Testis (tissue), 3 donors: Measurements from ENCODE around the gene SPINK4. TPM values are rescaled to one million over a fixed set of nuclear protein-coding genes. Genes with fewer than 3 reads are reported as not detected.

Source experiments
- DNase-seq: peaks from one replicate; pipeline ENCODE4 v3.0.0-alpha.2; 2019
- H3K27ac ChIP-seq, 2 donors: fragments of 200-600 bp; sonication (generic); one replicate each; pipeline ENCODE4 v1.5.1; 2019
- H3K27me3 ChIP-seq: fragments of 200-600 bp; sonication (generic); one replicate; pipeline ENCODE4 v1.5.1; 2019
- H3K36me3 ChIP-seq: fragments of 200-600 bp; sonication (generic); one replicate; pipeline ENCODE4 v1.5.1; 2017; ENCODE audit warnings: low read depth; ENCODE audit errors: missing control alignments
- H3K4me1 ChIP-seq: fragments of 200-600 bp; sonication (generic); one replicate; pipeline ENCODE4 v1.5.1; 2019
- H3K4me3 ChIP-seq, 2 donors: fragments of 200-600 bp; sonication (generic); one replicate each; pipeline ENCODE4 v1.5.1; 2017 to 2019
- H3K9me3 ChIP-seq: fragments of 200-600 bp; sonication (generic); one replicate; pipeline ENCODE4 v1.5.1; 2017
- CTCF ChIP-seq, 3 experiments: fragments of 450-650 bp in 2 of 3; fragments of 200-600 bp in 1 of 3; sonication (generic) in 1 of 3; IDR thresholded peaks; one replicate each; pipeline ENCODE4 v1.5.1; 2016 to 2019; ENCODE audit warnings: antibody characterized with exemption in 3 of 3, mild to moderate bottlenecking in 2 of 3, moderate library complexity in 1 of 3
- POLR2A ChIP-seq: fragments of 450-650 bp; IDR thresholded peaks from one replicate; pipeline ENCODE4 v1.6.1; 2017; ENCODE audit warnings: antibody characterized with exemption, mild to moderate bottlenecking, moderate library complexity
- WGBS, 2 donors: methylation state at CpG; one replicate each; pipeline ENCODE4 v1.1.5; 2018; 5-methylcytosine and 5-hydroxymethylcytosine counted together
- intact Hi-C: fragments of 100-400 bp; cut with DNase I; formaldehyde crosslinking; loops from one replicate; pipeline ENCODE4 v1.15.1; 2023; ENCODE audit warnings: low total_unique reads
- polyA plus RNA-seq: library from polyadenylated mRNA; stranded (reverse); fragments of 350-450 nt; fragmentation: Illumina TruSeq; extraction: RNeasy Lipid Tissue Mini Kit (QIAGEN cat#74804); gene quantifications from one replicate; pipeline ENCODE4 v1.2.3, GENCODE V29; 2014; ENCODE audit warnings: low read depth, low replicate concordance; ENCODE audit not compliant: insufficient read depth
- total RNA-seq, 2 donors: library from RNA; depleted of rRNA; stranded (reverse); fragments of >200 nt; gene quantifications; one replicate each; pipeline ENCODE4 v1.2.3, GENCODE V29; 2016

SPINK4 gene
- total and polyA plus RNA-seq, 3 donors from 2014 or later: not detected

- H3K9me3 ChIP-seq: no peaks in the 10 kb centered on the region
- H3K27me3 ChIP-seq: no peaks in the 10 kb centered on the region
- H3K36me3 ChIP-seq: peaks cover 5% of the 10 kb centered on the region
- H3K27ac ChIP-seq: no peak overlapping the region
- no peaks in the 10 kb centered on the region for H3K4me1 ChIP-seq
- 84 to 96% methylated on average over 1 of the region's 1 CpG for WGBS, 2 donors
- no peak overlapping the region for H3K4me3 ChIP-seq
- no peak for TF ChIP-seq POLR2A
- no peak for TF ChIP-seq CTCF (IDR thresholded peaks at IDR 0.05)
- no peak for DNase-seq
- intact Hi-C loops: no loop called here
Observed at GRCh38 chr9:33272061-33272460, 32.1 kb downstream of the SPINK4 start.

GRCh38 chr9:33273266-33273971, 33.5 kb downstream of the SPINK4 start:
- H3K4me3 ChIP-seq: no peak overlapping the region
- no peaks in the 10 kb centered on the region for H3K27me3 ChIP-seq
- H3K4me1 ChIP-seq: no peaks in the 10 kb centered on the region
- 76 to 91% methylated on average over 3 of the region's 3 CpGs for WGBS, 2 donors
- DNase-seq: no peak
- intact Hi-C loops: no loop called here
- TF ChIP-seq CTCF (IDR thresholded peaks at IDR 0.05) (no peak), POLR2A (no peak)
- H3K27ac ChIP-seq: no peak overlapping the region
- no peaks in the 10 kb centered on the region for H3K9me3 ChIP-seq
- peaks cover 5% of the 10 kb centered on the region for H3K36me3 ChIP-seq

- H3K36me3 ChIP-seq: peaks cover 5% of the 10 kb centered on the region
- no peak for DNase-seq
- no peaks in the 10 kb centered on the region for H3K9me3 ChIP-seq
- no peak overlapping the region for H3K27ac ChIP-seq
- intact Hi-C loops: no loop called here
- H3K27me3 ChIP-seq: no peaks in the 10 kb centered on the region
- TF ChIP-seq CTCF (IDR thresholded peaks at IDR 0.05) (no peak), POLR2A (no peak)
- 98 to 100% methylated on average over 2 of the region's 2 CpGs for WGBS, 2 donors
- no peaks in the 10 kb centered on the region for H3K4me1 ChIP-seq
- no peak overlapping the region for H3K4me3 ChIP-seq
Observed at GRCh38 chr9:33273972-33274328, 34.0 kb downstream of the SPINK4 start.

- Histone ChIP-seq H3K9me3 (no peaks in the 10 kb centered on the region), H3K36me3 (peaks cover 5% of the 10 kb centered on the region), H3K27me3 (no peaks in the 10 kb centered on the region), H3K27ac (no peak overlapping the region), H3K4me1 (no peaks in the 10 kb centered on the region), H3K4me3 (no peak overlapping the region)
- no peak for DNase-seq
- 96 to 99% methylated on average over 4 of the region's 4 CpGs for WGBS, 2 donors
- intact Hi-C loops: no loop called here
- TF ChIP-seq CTCF (IDR thresholded peaks at IDR 0.05): no peak
- TF ChIP-seq POLR2A: no peak
Observed at GRCh38 chr9:33277484-33277883, 37.5 kb downstream of the SPINK4 start.

- intact Hi-C loops: no loop called here
- no peak overlapping the region for H3K27ac ChIP-seq
- H3K36me3 ChIP-seq: no peaks in the 10 kb centered on the region
- TF ChIP-seq POLR2A (no peak), CTCF (IDR thresholded peaks at IDR 0.05) (no peak)
- peaks cover 5% of the 10 kb centered on the region for H3K4me1 ChIP-seq
- no peaks in the 10 kb centered on the region for H3K9me3 ChIP-seq
- DNase-seq: no peak
- H3K27me3 ChIP-seq: no peaks in the 10 kb centered on the region
- H3K4me3 ChIP-seq: no peak overlapping the region
- WGBS, 2 donors: 74 to 87% methylated on average over 5 of the region's 5 CpGs
Observed at GRCh38 chr9:33285502-33285901, 45.5 kb downstream of the SPINK4 start.
